SU-DHL-6 (cell line): Measurements from ENCODE around the gene SLC66A1.

Experiments
- H2AFZ ChIP-seq: fragments of 200-600 bp; sonication (generic); 2 replicates; pipeline ENCODE4 v1.6.1; 2014; ENCODE audit warnings: low read depth, mild to moderate bottlenecking, moderate library complexity, mixed read lengths, antibody characterized with exemption, low read length; ENCODE audit not compliant: severe bottlenecking
- H3F3A ChIP-seq: fragments of 200-600 bp; shearing (Covaris generic); 2 replicates; pipeline ENCODE4 v1.6.0; 2016; ENCODE audit warnings: antibody characterized with exemption, mild to moderate bottlenecking; ENCODE audit not compliant: insufficient read depth
- H3K27ac ChIP-seq: fragments of 200-600 bp; sonication (generic); 2 replicates; pipeline ENCODE4 v1.5.1; 2016; ENCODE audit warnings: low read depth, mild to moderate bottlenecking, low read length, moderate library complexity, mixed read lengths
- H3K27me3 ChIP-seq: fragments of 200-600 bp; sonication (generic), shearing (Covaris generic); 2 replicates; pipeline ENCODE4 v1.6.0; 2014; ENCODE audit warnings: mild to moderate bottlenecking, low read length
- H3K36me3 ChIP-seq: fragments of 200-600 bp; sonication (generic); 2 replicates; pipeline ENCODE4 v1.6.1; 2014; ENCODE audit warnings: mild to moderate bottlenecking, low read length, mixed read lengths
- H3K4me2 ChIP-seq: fragments of 300-600, 200-600 bp; shearing (Covaris generic), sonication (generic); 2 replicates; pipeline ENCODE4 v1.6.0; 2014; ENCODE audit warnings: low read length, low read depth, mild to moderate bottlenecking; ENCODE audit not compliant: poor library complexity, severe bottlenecking
- H3K4me3 ChIP-seq: fragments of 200-600 bp; sonication (generic); 2 replicates; pipeline ENCODE4 v1.5.1; 2014; ENCODE audit warnings: antibody characterized with exemption, low read length, mild to moderate bottlenecking, mixed read lengths; ENCODE audit not compliant: insufficient read depth, poor library complexity, severe bottlenecking
- H3K79me2 ChIP-seq: fragments of 200-600 bp; sonication (generic); 2 replicates; pipeline ENCODE4 v1.6.1; 2014; ENCODE audit warnings: mild to moderate bottlenecking, low read length, moderate library complexity; ENCODE audit not compliant: insufficient read depth
- H3K9ac ChIP-seq: fragments of 200-600 bp; sonication (generic); 2 replicates; pipeline ENCODE4 v1.7.0; 2014; ENCODE audit warnings: mild to moderate bottlenecking, low read length
- H3K9me2 ChIP-seq: fragments of 200-600 bp; sonication (generic); replicated peaks from 2 replicates; pipeline ENCODE4 v1.6.1; 2014; ENCODE audit warnings: low read length; ENCODE audit not compliant: insufficient read depth
- H3K9me3 ChIP-seq: fragments of 200-600 bp; sonication (generic); 2 replicates; pipeline ENCODE4 v1.6.1; 2014; ENCODE audit warnings: low read length, mixed read lengths; ENCODE audit not compliant: insufficient read depth
- H4K20me1 ChIP-seq: fragments of 200-600 bp; sonication (generic); 2 replicates; pipeline ENCODE4 v1.6.1; 2014; ENCODE audit warnings: low read depth, mild to moderate bottlenecking, antibody characterized with exemption, low read length, moderate library complexity, mixed read lengths
- EZH2phosphoT487 ChIP-seq: fragments of 200-600 bp; sonication (generic), shearing (Covaris generic); conservative IDR thresholded peaks from 2 replicates; pipeline ENCODE4 v1.6.1; 2018; ENCODE audit warnings: mild to moderate bottlenecking, antibody characterized with exemption, low read length, moderate library complexity, mixed read lengths
- TF ChIP-seq, protein P1 (sequence below): fragments of 200-600 bp; sonication (generic); IDR thresholded peaks from one replicate; pipeline ENCODE4 v1.5.1; 2017; ENCODE audit warnings: antibody characterized with exemption, mild to moderate bottlenecking, low read length, moderate library complexity; ENCODE audit not compliant: insufficient read depth, poor library complexity, severe bottlenecking

The SLC66A1 gene

DNA sequence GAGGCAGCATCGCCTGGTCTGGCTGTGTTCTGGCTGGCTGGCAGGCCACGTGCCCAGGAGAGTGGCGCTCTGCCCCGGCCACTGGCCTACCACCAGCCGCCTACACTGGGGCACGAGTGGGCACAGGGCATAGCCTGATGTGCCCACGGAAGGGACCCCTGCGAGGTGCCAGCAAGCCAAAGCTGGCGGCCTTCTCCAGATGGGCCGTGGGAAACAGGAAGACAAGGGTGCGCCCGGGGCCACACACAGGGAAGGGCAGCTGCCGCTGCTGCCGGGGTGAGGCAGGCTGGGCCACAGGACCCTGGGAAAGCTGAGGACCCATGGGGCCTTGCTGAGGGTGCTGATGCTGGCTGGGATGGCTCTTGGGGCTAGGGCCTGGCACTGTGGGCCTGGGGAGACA, 40.7 kb downstream of the SLC66A1 start:
- H2AFZ ChIP-seq, result no peak overlapping the region
- H3K9ac ChIP-seq, result no peak overlapping the region
- no peak overlapping the region for H3K4me3 ChIP-seq
- no peak overlapping the region for H3K27ac ChIP-seq
- TF ChIP-seq, protein P1, sequence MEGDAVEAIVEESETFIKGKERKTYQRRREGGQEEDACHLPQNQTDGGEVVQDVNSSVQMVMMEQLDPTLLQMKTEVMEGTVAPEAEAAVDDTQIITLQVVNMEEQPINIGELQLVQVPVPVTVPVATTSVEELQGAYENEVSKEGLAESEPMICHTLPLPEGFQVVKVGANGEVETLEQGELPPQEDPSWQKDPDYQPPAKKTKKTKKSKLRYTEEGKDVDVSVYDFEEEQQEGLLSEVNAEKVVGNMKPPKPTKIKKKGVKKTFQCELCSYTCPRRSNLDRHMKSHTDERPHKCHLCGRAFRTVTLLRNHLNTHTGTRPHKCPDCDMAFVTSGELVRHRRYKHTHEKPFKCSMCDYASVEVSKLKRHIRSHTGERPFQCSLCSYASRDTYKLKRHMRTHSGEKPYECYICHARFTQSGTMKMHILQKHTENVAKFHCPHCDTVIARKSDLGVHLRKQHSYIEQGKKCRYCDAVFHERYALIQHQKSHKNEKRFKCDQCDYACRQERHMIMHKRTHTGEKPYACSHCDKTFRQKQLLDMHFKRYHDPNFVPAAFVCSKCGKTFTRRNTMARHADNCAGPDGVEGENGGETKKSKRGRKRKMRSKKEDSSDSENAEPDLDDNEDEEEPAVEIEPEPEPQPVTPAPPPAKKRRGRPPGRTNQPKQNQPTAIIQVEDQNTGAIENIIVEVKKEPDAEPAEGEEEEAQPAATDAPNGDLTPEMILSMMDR, result no peak
- no peak for TF ChIP-seq EZH2phosphoT487
- no peak overlapping the region for H3K4me2 ChIP-seq
- no peaks in the 10 kb centered on the region for H4K20me1 ChIP-seq
- H3K9me3 ChIP-seq, result no peaks in the 10 kb centered on the region
- H3K36me3 ChIP-seq, result no peaks in the 10 kb centered on the region
- H3K79me2 ChIP-seq, result no peaks in the 10 kb centered on the region
- H3F3A ChIP-seq, result no peaks in the 10 kb centered on the region
- no peaks in the 10 kb centered on the region for H3K9me2 ChIP-seq
- no peaks in the 10 kb centered on the region for H3K27me3 ChIP-seq

DNA sequence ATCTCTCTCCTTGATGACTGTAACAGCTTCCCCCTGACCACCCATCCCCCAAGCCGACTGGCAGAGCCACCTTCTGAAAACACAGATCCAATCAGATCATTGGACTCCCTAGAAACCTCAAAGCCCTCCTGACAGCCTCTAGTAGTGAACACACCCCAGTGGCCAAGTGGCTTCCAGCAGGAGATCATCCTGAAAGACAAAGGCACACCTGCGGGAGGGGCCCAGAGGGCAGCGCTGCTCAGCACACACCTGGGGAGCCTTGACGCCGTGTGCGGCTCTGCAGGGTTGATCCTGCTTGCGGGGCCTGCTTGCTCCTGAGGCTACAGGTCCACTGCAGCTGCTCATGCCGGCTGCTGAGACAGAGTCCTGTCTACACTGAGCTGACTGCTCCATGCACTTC, 41.5 kb downstream of the SLC66A1 start:
- H3F3A ChIP-seq, result no peaks in the 10 kb centered on the region
- H3K9me2 ChIP-seq, result no peaks in the 10 kb centered on the region
- no peaks in the 10 kb centered on the region for H3K36me3 ChIP-seq
- no peak overlapping the region for H3K9ac ChIP-seq
- no peak for TF ChIP-seq EZH2phosphoT487
- TF ChIP-seq, protein P1, result no peak
- H3K4me2 ChIP-seq, result no peak overlapping the region
- no peaks in the 10 kb centered on the region for H4K20me1 ChIP-seq
- no peak overlapping the region for H2AFZ ChIP-seq
- no peak overlapping the region for H3K4me3 ChIP-seq
- H3K9me3 ChIP-seq, result no peaks in the 10 kb centered on the region
- no peak overlapping the region for H3K27ac ChIP-seq
- no peaks in the 10 kb centered on the region for H3K27me3 ChIP-seq
- no peaks in the 10 kb centered on the region for H3K79me2 ChIP-seq

GRCh38 chr1:19354531-19354981, 42.4 kb downstream of the SLC66A1 start:
- no peaks in the 10 kb centered on the region for H3K9me2 ChIP-seq
- H3K9me3 ChIP-seq, result no peaks in the 10 kb centered on the region
- no peaks in the 10 kb centered on the region for H4K20me1 ChIP-seq
- no peak for TF ChIP-seq EZH2phosphoT487
- TF ChIP-seq, protein P1, result no peak
- H3K9ac ChIP-seq, result no peak overlapping the region
- no peaks in the 10 kb centered on the region for H3F3A ChIP-seq
- no peak overlapping the region for H3K4me3 ChIP-seq
- no peak overlapping the region for H2AFZ ChIP-seq
- no peak overlapping the region for H3K4me2 ChIP-seq
- no peaks in the 10 kb centered on the region for H3K27me3 ChIP-seq
- H3K27ac ChIP-seq, result no peak overlapping the region
- H3K79me2 ChIP-seq, result no peaks in the 10 kb centered on the region
- no peaks in the 10 kb centered on the region for H3K36me3 ChIP-seq
